GM10248 (cell line): Measurements from ENCODE around the gene C10orf88.

Experiments
- CTCF ChIA-PET: fragments of 300-600 bp; sonication (Branson Sonifier 250); formaldehyde crosslinking; extraction: SDS; loops from one replicate; lab custom pipeline; 2021; ENCODE audit warnings: antibody characterized with exemption; lab: Yijun Ruan, JAX
- POLR2A ChIA-PET: fragments of 350-650 bp; sonication (Branson Sonifier 250); formaldehyde crosslinking; extraction: SDS; loops from one replicate; lab custom pipeline; 2020; ENCODE audit warnings: antibody characterized with exemption; lab: Yijun Ruan, JAX
- DNase-seq: peaks from one replicate; pipeline ENCODE4 v3.0.0; 2012; ENCODE audit errors: extremely low spot score
- TF ChIP-seq, protein P1 (sequence below): IDR thresholded peaks from 2 replicates; pipeline ENCODE4 v1.5.1; 2012; ENCODE audit warnings: mild to moderate bottlenecking, low read depth; ENCODE audit errors: extremely low read depth, missing control alignments, control extremely low read depth

The C10orf88 gene

DNA sequence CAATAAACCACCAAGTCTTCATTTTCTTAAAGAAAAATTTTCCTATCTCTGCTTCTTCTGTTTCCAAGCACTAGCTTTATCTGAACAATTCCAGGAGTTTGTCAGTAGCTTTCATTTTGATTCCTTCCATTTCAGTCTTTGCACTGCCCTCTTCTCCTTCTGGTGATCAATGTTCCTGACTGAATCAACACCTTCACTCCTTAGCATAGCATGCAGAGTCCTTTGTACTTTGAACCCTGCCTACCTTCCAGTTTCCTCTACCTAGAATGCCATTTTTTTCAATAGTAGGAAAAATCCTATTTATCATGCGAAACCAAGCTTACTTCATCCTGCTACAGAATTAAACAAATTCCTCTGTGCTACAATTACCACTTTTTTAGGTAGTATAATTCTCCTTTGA lies 1.9 kb upstream of the C10orf88 start:
- TF ChIP-seq, protein P1, sequence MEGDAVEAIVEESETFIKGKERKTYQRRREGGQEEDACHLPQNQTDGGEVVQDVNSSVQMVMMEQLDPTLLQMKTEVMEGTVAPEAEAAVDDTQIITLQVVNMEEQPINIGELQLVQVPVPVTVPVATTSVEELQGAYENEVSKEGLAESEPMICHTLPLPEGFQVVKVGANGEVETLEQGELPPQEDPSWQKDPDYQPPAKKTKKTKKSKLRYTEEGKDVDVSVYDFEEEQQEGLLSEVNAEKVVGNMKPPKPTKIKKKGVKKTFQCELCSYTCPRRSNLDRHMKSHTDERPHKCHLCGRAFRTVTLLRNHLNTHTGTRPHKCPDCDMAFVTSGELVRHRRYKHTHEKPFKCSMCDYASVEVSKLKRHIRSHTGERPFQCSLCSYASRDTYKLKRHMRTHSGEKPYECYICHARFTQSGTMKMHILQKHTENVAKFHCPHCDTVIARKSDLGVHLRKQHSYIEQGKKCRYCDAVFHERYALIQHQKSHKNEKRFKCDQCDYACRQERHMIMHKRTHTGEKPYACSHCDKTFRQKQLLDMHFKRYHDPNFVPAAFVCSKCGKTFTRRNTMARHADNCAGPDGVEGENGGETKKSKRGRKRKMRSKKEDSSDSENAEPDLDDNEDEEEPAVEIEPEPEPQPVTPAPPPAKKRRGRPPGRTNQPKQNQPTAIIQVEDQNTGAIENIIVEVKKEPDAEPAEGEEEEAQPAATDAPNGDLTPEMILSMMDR: no peak
- POLR2A ChIA-PET: no interaction called here
- CTCF ChIA-PET: interaction anchor here (1.3 to 2.2 kb wide), 4 partner anchors 10 to 40 kb away, joined by 3 to 11 read pairs (median 6); partner anchors contain the start of gene PSTK
- no peak for DNase-seq

DNA sequence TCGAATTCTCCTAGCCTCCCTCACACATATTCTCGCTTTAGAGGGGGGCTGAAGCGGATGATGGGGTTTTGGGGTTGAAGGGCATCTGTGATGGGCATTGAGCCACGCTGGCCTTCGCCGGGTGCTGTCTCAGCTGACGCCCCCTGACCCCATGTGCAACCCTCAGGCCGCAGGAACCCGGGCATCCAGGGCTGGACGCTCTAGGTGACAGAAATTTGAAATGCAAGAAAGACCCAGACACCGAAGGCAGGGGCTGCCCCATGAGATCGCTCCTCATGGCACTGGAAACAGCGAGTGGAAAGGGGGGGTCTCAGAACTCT lies 664 bp upstream of the C10orf88 start:
- DNase-seq: no peak
- TF ChIP-seq, protein P1: no peak
- CTCF ChIA-PET: interaction anchor here (1.3 to 2.2 kb wide), 5 partner anchors 13 to 67 kb away, joined by 3 to 11 read pairs (median 4); partner anchors contain the start of gene PSTK
- POLR2A ChIA-PET: no interaction called here

DNA sequence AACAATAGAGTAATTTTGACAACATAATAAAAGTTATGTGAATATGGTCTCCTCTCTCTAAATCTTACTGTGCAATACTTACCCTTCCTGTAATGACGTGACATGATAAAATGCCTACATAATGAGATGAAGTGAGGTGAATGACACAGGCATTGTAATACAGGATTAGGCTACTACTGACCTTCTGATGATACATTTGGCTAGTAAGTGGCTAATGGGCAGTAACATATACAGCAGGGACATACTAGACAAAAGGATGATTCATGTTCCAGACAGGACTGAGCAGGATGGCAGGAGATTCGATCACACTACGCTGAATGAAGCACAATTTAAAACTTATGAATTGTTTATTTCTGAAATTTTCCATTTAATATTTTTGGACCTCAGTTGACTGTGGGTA lies 4.7 kb downstream of the C10orf88 start:
- CTCF ChIA-PET: no interaction called here

DNA sequence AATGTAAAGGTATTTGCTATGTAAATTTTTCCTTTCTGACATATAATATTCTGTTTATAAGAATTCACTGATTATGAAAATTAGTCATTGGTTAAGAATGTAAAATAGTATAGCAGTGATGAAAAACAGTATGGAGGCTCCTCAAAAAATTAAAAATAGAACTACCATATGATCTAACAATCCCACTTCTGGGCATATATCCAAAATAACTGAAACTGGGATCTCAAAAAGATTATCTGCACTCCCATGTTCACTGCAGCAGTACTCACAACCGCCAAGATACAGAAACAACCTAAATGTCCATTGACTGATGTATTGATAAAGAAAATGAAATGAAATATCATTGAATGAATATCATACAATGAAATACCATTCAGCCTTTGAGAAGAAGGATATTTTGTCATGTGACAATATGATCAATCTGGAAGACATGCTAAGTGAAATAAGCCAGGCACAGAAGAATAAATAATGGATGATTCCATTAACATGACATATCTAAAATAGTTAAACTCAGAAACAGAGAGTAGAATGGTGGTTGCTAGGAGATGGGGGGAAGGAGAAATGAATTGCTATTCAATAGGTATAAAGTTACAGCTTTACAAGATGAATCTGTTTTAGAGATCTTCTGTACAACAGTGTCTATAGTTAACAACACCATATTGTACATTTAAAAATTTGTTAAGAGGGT lies 14.0 kb downstream of the C10orf88 start:
- ChIA-PET CTCF (no interaction called here), POLR2A (no interaction called here)
- DNase-seq: no peak
- TF ChIP-seq, protein P1: no peak

More for the DNA sequence above, 4.7 kb downstream of the C10orf88 start:
- POLR2A ChIA-PET: no interaction called here
- DNase-seq: no peak
- TF ChIP-seq, protein P1: no peak

DNA sequence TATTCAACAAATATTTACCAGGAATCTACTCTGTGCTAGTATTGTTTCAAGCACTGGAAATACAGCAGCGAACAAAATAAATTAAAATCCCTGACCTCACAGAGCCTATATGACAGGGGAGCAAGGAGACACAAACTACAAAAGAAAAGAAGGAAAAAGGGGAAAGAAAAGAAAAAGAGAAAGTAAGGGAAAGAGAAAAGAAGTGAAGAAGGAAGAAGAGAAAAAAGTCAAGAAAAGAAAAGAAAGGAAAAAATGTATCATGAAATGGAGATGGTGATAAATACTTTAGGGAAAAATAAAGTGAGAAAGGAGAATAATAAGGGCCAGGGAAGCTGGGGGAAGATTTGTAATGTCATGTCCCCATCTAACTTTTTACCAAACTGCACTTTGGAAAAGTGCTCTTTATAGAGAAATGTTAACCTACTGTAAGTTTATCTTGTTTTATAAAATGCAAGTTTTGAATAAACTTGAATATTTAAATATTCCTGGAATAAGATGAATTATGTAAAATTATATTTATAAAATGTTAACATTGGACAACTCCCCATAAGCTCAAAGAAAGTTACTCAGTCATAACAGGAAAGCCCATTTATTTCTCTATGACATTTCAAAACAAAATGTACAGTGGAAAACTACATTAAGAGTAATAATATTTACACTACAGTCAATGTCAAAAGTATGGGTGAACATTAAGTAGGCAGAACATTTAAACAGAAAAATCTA lies 14.7 kb downstream of the C10orf88 start:
- POLR2A ChIA-PET: no interaction called here
- TF ChIP-seq, protein P1: no peak
- CTCF ChIA-PET: no interaction called here
- no peak for DNase-seq

DNA sequence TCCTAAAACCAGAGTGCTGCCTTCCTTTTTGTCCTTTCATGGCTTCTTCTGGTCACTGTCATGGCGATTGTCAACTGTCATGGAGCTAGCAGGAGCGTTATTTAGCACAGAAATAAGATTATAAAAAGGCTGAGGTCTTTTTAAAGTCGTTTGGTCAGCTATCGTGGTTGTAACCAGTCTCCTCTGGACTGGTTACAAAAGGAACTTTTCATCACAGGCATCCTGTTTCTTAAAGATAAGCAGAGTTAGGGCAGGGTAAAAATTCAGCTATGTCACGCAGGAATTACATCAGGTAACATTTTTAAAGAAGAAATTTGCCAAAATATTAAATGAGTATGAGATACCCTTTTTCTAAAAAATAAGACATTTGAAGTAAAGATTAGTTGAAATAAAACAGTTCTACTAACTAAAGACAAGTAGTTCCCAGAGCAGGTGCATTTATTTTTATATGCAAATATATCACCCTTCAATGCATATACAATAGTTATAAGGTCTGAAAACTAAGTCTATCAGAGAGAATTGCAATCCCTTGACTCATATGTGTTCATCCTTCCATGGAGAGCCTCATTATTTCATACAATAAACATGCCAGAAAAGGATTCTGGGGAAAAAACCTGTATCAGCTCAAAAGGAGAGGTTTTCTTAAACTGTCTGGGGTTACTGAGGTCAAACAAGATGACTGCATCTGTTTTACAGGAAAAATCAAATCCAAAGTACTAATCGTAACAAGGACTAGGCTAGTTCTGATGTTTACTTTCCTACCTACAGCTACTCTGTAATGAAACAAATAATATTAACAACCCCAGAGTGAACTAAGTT lies 22.7 kb downstream of the C10orf88 start:
- TF ChIP-seq, protein P1: no peak
- DNase-seq: no peak
- ChIA-PET POLR2A (no interaction called here), CTCF (no interaction called here)
